GM12865 (cell line): ENCODE measurements around the gene ZNF488.

Experiments
- DNase-seq: peaks from one replicate; pipeline ENCODE4 v3.0.0; 2010; ENCODE audit warnings: low read depth
- H3K4me3 ChIP-seq: 2 replicates; pipeline ENCODE4 v1.5.1; 2011; ENCODE audit warnings: mild to moderate bottlenecking, low read depth, low read length, control low read depth
- TF ChIP-seq, protein P1 (sequence below): IDR thresholded peaks from 2 replicates; pipeline ENCODE4 v1.5.1; 2011; ENCODE audit warnings: low read length, control low read depth, low read depth, inconsistent platforms; ENCODE audit not compliant: insufficient read depth; ENCODE audit errors: missing control alignments

Gene ZNF488

DNA sequence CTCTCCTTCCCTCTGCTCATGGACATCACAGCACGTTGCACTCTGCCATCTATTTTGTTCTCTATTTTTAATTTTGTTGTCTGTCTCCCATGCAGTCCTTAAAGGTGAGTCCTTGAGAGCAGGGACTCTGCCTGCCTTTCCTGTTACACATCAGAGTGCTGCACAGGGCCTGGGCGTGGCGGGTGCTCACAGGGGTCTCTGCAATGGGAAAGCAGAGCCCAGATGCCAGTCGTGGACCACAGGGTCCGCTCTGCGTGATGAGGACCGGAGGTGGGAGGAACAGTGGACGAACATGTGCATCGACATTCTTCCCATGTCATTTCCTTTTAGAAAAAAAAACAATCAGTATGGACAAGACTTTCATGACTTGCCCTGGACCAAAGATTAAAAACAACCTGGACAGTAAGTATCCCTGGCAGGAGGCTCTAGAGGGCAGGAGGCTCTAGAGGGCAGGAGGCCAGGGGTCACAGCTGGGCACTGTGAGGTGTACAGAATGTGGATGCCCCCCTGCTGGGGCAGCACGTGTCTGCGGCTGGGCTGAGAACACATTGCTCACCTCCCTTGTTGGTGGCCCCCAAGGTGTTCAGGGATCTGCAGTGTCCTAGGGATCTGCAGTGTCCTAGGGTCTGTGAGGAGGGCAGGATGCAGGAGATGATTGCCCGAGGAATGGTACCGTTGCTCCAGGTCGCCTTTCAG is 29.6 kb upstream of the ZNF488 start:
- DNase-seq: no peak
- TF ChIP-seq, protein P1, sequence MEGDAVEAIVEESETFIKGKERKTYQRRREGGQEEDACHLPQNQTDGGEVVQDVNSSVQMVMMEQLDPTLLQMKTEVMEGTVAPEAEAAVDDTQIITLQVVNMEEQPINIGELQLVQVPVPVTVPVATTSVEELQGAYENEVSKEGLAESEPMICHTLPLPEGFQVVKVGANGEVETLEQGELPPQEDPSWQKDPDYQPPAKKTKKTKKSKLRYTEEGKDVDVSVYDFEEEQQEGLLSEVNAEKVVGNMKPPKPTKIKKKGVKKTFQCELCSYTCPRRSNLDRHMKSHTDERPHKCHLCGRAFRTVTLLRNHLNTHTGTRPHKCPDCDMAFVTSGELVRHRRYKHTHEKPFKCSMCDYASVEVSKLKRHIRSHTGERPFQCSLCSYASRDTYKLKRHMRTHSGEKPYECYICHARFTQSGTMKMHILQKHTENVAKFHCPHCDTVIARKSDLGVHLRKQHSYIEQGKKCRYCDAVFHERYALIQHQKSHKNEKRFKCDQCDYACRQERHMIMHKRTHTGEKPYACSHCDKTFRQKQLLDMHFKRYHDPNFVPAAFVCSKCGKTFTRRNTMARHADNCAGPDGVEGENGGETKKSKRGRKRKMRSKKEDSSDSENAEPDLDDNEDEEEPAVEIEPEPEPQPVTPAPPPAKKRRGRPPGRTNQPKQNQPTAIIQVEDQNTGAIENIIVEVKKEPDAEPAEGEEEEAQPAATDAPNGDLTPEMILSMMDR: no peak
- no peak overlapping the region for H3K4me3 ChIP-seq

DNA sequence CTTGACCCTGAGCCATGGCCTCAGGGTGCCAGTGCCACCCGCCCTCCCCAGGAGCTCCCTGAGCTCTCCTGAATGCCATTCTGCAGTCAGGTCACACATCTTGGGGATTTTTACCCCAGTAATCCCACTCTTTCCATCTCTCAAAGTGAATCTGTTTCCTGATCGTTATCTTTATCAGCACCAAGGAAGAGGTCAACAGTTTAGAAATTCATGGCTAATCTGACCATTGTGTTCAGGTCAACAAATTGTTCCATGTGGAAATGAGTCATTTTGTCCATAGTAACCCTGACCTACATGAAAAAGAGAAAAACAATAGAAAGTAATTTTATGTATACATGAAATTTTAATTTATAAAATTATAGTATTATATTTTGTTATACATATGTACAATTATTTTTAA is 28.8 kb upstream of the ZNF488 start:
- TF ChIP-seq, protein P1: no peak
- H3K4me3 ChIP-seq: no peak overlapping the region
- no peak for DNase-seq

DNA sequence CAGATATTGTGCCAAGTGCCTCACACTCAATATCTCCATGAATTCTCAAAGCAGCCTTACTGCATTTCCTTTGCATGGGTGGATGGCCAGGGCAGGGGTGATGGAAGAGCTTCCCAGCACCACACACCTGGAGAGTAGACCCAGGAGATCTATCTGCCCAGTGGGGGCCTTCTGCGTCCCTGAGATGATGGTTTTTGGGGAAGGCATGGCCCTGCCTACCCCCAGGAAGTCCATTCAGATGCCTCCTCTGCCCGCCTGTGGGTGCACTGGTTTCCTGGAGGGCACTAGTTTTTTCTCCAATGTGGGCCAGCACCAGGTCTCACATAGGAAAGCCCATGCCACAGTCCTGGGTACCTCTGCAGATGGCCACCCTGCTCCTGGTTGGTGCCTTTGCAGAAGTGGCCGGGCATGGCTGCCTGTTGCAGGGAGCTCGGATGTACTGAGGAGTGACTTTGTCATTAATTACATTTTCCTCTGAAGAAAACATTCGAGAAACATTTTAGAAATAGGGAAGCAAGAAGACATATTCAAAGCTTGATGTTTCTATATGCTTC is 28.2 kb upstream of the ZNF488 start:
- DNase-seq: no peak
- TF ChIP-seq, protein P1: no peak

DNA sequence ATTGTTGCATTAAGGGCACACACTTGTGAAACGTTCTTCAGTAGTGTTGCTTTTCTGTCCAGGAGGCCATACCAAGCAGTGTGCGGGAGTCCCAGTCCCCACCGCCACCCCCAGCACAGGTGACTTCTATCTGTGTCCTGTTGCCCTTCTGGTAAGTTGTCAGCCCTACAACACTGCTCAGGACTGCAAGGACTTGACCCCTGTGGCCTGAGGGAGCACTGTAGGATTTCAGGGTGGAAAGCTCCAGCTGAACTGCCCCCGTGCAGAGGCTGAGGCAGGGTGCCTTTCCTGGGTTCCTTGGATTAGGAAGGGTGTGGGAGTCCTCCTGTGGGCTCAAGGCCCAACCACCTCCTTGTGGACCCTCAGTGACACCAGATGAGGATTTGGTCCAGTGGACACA is 26.8 kb upstream of the ZNF488 start:
- TF ChIP-seq, protein P1: no peak
- no peak for DNase-seq

More for the DNA sequence above, 28.2 kb upstream of the ZNF488 start:
- H3K4me3 ChIP-seq: no peak overlapping the region

DNA sequence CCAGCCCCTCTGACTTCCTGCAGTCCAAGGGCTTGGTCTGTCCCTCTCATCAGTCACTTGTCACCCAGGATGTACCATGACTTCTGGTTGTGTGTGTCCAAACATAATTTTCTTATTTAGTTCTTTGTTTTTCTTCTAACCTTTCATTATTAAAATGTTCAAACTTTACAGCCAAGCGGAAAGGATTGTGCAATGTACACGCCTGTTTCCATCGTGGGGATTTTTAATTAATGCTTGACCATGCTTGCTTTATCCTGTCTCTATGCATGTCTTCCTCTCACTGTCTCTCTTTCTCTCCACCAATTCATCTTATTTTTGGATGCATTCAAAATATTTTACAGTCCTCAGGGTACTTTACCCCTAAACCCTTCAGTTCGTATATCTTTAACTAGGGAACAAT is 26.2 kb upstream of the ZNF488 start:
- TF ChIP-seq, protein P1: no peak

More for the DNA sequence above, 26.8 kb upstream of the ZNF488 start:
- H3K4me3 ChIP-seq: no peak overlapping the region

DNA sequence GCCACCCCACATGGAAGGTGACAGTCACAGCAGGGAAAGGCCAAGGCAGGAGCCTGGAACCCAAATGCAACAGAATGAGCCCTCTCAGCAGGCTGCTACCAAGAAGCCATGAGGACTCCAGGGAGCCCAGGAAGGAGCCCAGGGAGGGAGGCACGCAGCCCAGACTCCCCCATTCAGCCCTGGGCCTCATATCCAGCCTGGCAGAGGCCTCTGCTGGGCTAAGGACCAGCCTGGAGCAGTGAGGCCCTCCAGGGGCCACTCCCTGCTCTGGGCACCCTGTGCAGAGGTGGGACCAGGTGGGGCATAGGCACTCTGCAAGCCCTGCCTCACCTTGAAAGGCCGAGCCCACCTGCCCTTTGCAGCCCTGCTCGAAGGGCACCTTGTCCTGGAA is 25.8 kb upstream of the ZNF488 start:
- DNase-seq: no peak
- no peak overlapping the region for H3K4me3 ChIP-seq
- TF ChIP-seq, protein P1: no peak

More for the DNA sequence above, 26.2 kb upstream of the ZNF488 start:
- DNase-seq: no peak
- no peak overlapping the region for H3K4me3 ChIP-seq

DNA sequence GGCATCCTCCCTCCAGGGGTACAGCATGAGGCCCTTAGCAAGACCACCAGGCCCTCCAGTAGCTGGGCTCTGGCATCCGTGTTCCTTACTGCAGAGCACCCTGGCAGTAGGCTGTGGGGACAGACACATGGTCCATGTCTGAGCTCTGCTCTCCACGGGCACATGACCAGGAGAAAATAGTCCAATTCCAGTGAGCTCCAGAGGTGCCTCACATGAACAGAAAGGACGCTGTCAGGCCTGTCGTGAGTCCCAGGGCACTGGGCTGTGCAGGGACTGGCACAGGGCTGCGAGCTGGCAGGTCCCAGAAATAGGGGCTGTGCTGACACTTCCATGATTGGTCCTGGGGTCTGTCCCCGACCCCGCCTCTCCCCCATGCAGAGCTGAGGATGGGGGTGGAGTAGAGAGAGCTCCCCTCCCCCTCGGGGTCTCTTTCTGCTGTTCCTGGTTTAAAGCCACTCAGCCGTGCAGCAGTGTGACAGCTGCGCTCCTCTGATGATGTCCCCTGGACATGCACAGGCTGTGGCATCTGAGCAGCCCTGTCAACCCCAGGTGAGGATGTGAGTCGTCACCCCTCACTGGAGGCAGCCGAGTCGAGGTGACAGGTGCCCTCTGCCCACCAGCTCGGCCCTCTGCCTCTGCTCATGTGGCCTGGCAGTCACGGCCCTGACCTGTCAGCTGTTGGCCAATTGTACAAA is 25.2 kb upstream of the ZNF488 start:
- DNase-seq: no peak
- TF ChIP-seq, protein P1: no peak
- no peak overlapping the region for H3K4me3 ChIP-seq
